Muscle of arm (tissue), 12 donors: Measurements from ENCODE around the gene FNDC1. TPM values are rescaled to one million over a fixed set of nuclear protein-coding genes. Genes with fewer than 3 reads are reported as not detected.

Experiments
- DNase-seq: peaks from one replicate; pipeline ENCODE4 v3.0.0-alpha.2; 2013
- polyA plus RNA-seq, 12 donors: library from polyadenylated mRNA; unstranded; fragments of 120-200 nt; gene quantifications; one replicate each; pipeline ENCODE4 v1.2.1, GENCODE V29; 2013; ENCODE audit not compliant: insufficient read length in 12 of 12

The FNDC1 gene
- polyA plus RNA-seq, 12 donors, result 68.9 to 579 (median 202) TPM

GRCh38 chr6:159203304-159204005 lies 34.3 kb downstream of the FNDC1 start:
- peak; percentile 39 for DNase-seq

- DNase-seq, result no peak
Measured at GRCh38 chr6:159204605-159205004, 35.4 kb downstream of the FNDC1 start.

- DNase-seq, result no peak
Measured at GRCh38 chr6:159212028-159212427, 42.8 kb downstream of the FNDC1 start.

- no peak for DNase-seq
Measured at GRCh38 chr6:159212525-159213280, 43.5 kb downstream of the FNDC1 start.

- no peak for DNase-seq
Measured at GRCh38 chr6:159213405-159213804, 44.2 kb downstream of the FNDC1 start.

- DNase-seq, result no peak
Measured at GRCh38 chr6:159214281-159214680, 45.1 kb downstream of the FNDC1 start.

GRCh38 chr6:159217595-159218275 lies 48.5 kb downstream of the FNDC1 start:
- DNase-seq, result peak; percentile 42

- DNase-seq, result no peak
Measured at GRCh38 chr6:159220093-159220492, 50.9 kb downstream of the FNDC1 start.

GRCh38 chr6:159221486-159222170 lies 52.4 kb downstream of the FNDC1 start:
- no peak for DNase-seq

- no peak for DNase-seq
Measured at GRCh38 chr6:159224452-159224851, 55.3 kb downstream of the FNDC1 start.

- peak; percentile 56 for DNase-seq
Measured at GRCh38 chr6:159229651-159230051, 60.5 kb downstream of the FNDC1 start.

GRCh38 chr6:159232106-159232645 lies 63.0 kb downstream of the FNDC1 start:
- DNase-seq, result no peak

- no peak for DNase-seq
Measured at GRCh38 chr6:159232751-159233150, 63.6 kb downstream of the FNDC1 start.

- no peak for DNase-seq
Measured at GRCh38 chr6:159233365-159234101, 64.3 kb downstream of the FNDC1 start.

GRCh38 chr6:159234102-159234553 lies 64.9 kb downstream of the FNDC1 start:
- no peak for DNase-seq

- no peak for DNase-seq
Measured at GRCh38 chr6:159238920-159239558, 69.8 kb downstream of the FNDC1 start.

GRCh38 chr6:159249128-159249527 lies 79.9 kb downstream of the FNDC1 start:
- DNase-seq, result peak; percentile 92

GRCh38 chr6:159249752-159250151 lies 80.6 kb downstream of the FNDC1 start:
- no peak for DNase-seq

- no peak for DNase-seq
Measured at GRCh38 chr6:159250633-159251032, 81.4 kb downstream of the FNDC1 start.

- DNase-seq, result no peak
Measured at GRCh38 chr6:159252955-159253508, 83.8 kb downstream of the FNDC1 start.
